Adrenal gland (tissue), 5 donors: ENCODE measurements around the gene AFAP1.

Source experiments
- CTCF ChIP-seq, 6 experiments: fragments of 450-650 bp in 4 of 6; fragments of 200-600 bp in 2 of 6; sonication (generic) in 1 of 6; IDR thresholded peaks; 1 replicate in 5 of 6; 2 replicates in 1 of 6; pipeline versions ENCODE4 v1.5.1 to v1.8.0; 2016 to 2021; ENCODE audit warnings: antibody characterized with exemption in 6 of 6, mild to moderate bottlenecking in 2 of 6, moderate library complexity in 1 of 6
- POLR2A ChIP-seq, 2 donors: fragments of 450-650 bp; IDR thresholded peaks; one replicate each; pipeline ENCODE4 v1.6.1; 2017; ENCODE audit warnings: antibody characterized with exemption in 2 of 2, mild to moderate bottlenecking in 2 of 2, moderate library complexity in 1 of 2
- donor health status: DM: no; HTN: no; CAD: no.

- TF ChIP-seq CTCF (IDR thresholded peaks at IDR 0.05), result no peak
- no peak for TF ChIP-seq POLR2A (IDR thresholded peaks at IDR 0.05)
Measured at GRCh38 chr4:7777017-7777710, 162.5 kb downstream of the AFAP1 start.
